Activated naive CD4-positive, alpha-beta T cell treated with Interleukin-2 at 50 U/mL for 16 hours (primary cell): Measurements from ENCODE around the gene PLXDC1.
"Not testable (repeated sequence)": the region's sequence is repeated elsewhere in the genome, so short reads cannot be mapped to it uniquely, and the experiment has no call there.

Experiments used
- DNase-seq: peaks from one replicate; pipeline ENCODE4 v3.0.0-alpha.2; 2020

PLXDC1 gene

DNA sequence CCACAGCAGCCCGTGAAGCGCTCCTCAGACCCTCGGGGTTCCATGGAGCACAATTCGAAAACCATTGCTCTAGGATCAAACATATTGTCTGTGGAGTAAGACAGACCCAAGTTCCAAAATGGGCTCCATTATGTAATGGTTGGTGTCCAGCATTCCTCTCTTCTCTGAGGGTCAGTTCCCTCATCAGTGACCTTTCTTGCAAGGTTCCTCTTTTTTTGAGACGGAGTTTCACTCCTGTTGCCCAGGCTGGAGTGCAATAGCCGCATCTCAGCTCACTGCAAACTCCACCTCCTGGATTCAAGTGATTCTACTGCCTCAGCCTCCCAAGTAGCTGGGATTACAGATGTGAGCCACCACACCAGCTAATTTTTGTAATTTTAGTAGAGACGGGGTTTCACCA lies 28.4 kb downstream of the PLXDC1 start:
- no peak for DNase-seq

DNA sequence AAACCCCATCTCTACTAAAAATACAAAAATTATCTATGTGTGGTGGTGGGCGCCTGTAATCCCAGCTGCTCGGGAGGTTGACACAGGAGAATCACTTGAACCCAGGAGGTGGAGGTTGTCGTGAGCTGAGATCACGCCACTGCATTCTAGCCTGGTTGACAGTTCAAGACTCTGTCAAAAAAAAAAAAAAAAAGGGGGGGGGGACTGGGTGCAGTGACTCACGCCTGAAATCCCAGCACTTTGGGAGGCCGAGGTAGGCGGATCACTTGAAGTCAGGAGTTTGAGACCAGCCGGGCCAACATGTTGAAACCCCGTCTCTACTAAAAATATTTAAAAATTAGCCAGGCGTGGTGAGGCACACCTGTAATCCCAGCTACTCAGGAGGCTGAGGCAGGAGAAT lies 29.5 kb downstream of the PLXDC1 start:
- not testable (repeated sequence) for DNase-seq

DNA sequence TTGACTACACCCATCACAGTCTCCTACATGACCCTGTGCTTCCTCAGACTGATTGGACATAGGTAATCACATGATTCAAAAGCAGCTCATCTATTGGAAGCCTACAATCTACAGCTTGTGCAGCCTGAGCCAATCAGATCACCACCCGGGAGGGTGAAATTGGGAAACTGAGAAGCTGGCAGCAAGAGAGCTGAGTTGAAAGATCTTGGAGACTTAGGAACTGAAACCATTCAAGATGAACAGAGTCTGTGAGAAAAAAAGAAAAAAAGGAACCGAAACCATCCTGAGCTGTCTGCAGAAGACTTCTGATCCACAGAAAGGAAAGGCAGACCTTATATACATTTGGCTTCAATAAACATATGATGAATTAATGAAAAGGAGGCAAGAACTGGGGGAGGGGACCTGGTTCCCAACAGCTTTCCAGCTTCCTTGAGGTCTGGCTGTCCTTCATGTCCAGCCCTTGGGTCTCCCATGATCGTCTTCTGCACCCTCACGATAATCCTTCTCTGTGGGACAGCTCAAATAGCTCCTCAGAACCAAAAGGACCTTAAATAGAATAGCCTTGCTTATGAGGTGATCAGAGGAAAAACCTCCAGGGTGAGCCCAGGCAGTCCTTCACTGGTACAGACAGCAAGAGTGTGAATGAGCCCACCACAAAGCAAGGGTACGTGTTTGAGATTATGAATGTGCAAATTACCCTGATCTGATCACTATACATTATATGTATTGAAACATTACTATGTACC lies 32.6 kb downstream of the PLXDC1 start:
- DNase-seq: no peak

DNA sequence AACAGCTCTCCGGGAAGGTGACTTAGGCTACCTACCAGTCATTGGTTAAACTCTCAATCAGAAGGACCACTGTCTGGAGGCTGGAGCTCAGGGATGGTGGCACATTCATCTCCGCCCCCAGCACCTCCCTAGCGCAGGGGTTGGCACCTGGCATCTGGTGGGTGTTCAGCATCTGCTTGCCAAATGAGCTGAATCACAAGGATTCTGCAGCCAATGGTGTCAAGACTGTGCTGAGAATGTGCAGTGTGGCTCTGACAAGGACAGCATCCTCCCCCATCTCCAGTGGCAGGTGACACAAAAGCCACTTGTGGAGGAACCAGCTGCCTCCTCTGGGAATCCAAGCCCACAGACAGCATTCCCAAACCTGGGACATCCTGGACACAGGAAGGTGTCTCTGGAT lies 35.2 kb downstream of the PLXDC1 start:
- DNase-seq: no peak

DNA sequence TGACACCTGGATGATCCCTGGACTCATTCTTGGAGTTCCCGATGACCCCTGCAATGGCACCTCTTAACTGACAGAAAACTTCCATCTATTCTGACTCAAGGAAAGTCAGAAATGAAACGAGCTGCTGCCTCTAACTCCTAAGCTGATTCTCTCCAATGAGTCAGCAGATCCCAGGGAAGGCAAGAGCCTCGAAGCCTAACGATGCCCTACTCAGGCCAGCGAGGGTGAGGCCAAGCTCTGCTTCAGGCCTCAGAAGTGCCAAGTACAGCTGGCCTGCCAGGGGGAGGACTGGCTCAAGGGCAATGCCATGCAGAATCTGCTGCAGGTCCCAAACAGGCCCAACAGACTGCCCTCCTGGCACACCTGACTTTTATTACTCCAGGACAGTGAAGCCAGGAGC lies 36.3 kb downstream of the PLXDC1 start:
- no peak for DNase-seq

DNA sequence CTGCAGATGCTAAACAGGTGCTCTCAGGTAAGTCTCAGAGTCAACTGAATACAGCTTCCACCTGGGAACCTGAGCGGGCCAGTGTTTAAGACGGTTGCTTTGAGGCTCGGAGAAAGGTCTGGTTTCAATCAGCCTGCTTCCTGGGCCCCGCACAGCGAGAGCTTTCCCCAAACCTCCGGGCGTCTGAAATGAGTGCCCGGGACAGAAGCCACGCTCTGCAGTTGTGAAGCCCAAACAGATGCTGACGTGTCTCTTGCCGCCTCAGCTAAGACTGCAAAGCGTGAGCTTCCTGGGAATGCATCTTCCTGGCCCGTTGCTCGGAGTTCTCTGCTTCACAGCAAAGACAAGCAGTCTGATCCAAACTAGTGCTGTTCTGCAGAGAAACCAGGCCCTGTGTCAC lies 36.7 kb downstream of the PLXDC1 start:
- no peak for DNase-seq

DNA sequence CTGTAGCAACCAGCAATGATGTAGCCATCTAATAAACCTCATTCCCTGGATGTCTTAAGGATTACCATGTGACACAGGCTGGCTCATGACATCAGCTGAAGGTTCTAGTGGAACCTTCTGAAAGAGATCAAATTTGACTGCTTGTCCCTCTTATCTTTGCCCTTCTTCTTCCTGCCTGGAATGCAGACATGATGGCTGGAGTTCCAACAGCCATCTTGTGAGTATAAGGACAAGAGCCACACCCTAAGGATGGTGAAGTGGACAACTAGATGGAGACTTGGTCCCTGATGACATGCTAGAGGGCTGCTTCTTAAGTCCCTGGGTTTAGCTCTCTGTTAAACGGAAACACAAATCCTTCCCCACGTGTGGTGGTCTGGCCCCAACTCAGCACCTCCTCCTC lies 37.6 kb downstream of the PLXDC1 start:
- DNase-seq: no peak

DNA sequence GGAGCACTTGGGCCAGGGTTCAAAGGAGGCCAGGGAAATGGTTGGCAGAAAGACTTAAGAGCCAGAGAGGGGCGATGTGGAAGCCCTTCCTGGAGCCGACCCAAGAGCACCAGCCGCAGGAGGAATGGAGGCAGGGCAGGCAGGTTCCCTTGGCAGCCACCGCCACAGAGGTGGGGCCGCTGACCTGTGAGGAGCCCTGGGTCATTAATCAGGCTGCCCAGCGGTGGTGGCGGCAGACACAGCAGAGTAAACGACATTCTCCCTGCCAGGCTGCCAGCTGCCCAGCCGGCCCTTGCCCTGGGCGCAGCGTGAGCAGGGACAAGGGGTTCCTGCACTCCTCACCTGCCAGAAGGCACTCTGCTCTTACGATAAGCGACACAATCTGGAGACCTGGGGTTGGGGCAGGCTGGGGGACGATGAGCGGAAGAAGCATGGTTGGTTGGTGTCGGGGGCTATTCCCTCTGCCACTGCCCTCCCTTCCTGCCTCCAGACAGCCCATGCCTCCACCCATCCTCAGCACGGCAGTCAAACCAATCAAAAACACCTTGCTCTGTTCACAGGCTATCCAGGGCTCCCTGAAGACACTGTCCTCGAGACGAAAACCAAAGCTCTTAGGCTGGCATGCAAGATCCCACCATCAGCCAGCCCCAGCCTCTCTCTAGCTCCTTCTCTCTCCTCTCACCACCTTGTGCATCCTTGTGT lies 40.9 kb downstream of the PLXDC1 start:
- DNase-seq: no peak

DNA sequence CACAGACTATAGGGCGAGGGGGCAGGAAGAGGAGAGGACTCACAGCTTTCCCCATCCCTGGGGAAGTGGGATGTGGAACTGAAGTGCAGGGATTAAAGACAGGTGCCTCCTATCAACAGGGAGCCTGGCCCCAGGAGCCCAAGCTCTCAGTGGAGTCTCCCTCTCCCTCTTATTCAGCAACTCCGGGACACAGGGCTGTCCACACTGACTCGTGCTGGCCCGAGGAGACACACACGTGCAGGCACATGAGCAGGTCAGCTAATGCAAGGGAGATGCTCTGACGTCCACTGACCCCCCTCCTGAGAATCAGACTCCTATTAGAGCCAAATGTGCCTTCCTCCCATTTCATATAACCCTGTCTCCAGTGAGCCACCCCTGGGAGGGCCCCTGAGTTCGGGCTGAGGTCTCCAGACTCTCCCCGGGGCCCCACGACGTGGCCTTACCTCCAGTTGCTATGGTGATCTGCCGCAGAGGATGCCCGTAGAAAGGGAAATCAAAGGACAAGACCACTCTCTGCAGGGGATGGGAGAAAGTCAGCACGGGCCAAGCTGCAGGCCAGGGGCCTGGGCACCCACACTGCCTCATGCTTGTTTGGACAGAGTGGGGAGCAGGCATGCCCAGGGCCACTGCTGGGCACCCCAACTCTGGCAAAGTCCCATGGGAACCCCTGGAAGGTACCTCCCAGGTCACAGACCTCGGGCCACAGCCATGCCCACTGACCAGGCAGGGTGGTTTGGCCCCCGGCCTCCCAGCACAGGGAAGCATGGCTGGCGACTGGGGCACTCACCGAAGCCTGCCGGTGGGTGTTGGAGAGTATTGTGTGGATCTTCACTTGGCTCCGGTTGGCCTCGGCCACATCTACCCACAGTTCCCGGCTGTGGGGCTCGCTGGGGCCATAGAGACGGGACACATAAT lies 42.7 kb downstream of the PLXDC1 start:
- DNase-seq: no peak

DNA sequence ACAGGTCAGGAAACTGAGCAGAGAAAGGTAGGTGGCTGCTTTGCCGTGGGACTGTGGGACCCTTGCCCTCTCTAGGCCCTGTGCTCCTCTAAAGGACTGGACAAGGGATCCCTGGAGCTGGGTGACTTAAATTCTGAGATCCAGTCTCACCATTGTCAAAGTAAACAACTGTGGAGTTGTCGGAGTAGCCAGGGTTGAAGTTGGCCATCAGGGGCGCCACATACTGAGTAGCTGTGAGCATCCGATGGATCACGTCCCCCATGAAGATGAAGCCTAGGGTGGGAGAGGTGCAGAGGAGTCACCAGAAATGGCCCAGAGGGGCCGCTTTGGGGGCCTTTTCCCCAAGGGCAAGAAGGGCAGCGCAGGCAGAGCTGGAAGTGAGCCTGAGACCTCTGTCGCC lies 43.5 kb downstream of the PLXDC1 start:
- DNase-seq: no peak

DNA sequence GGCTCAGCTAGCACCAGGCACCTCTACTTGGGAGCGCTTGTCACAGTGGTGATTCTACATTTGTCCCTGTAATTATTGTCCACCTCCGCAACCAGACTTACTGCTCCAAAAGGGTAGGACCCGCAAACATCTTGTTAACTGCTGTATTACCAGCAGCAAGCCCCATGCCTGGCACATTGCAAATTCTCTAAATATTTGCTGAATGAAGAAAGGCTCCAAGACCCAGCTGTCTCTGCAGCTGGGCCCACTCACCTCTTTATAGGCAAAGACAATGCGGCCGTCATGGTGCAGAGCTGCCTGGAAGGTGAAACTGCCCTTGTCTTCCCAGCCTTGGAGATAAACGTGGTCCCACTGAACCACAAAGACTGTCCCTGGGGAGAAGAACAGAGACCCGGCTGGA lies 44.3 kb downstream of the PLXDC1 start:
- DNase-seq: no peak

DNA sequence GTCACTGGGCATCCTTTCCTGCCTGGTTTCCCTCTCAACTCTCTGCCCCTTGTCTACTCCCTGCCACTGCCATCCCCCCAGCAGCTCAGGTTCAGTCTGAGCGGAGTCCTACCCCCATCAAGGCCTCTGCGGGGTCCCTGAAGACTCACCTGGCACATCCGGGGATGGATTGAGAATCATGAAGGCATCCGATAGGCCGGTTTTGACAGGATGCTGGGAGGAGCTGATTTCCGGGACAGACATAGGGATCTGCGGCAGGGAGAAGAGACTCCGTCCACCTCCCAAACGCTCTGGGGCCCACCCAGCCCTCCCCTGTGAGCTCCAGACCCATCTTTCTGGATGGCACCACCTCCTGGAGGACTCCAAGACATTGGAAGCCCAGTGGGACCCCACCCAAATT lies 45.7 kb downstream of the PLXDC1 start:
- DNase-seq: no peak

DNA sequence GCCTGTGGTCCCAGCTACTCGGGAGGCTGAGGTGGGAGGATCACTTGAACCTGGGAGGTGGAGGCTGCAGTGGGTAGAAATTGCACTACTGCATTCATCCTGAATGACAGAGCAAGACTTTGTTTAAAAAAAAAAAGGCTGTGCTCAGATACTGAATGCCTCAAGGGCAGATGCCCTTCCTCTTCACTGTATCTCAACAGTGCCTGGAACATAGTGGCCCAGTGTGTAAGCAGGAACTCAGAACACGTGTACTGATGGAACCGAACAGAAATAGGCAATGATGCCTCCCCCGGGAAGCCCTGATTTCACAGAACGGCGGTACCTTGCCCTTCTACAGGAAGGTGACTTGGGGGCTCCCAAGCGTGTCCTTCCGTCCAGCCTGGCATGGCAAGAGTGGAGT lies 46.8 kb downstream of the PLXDC1 start:
- no peak for DNase-seq

DNA sequence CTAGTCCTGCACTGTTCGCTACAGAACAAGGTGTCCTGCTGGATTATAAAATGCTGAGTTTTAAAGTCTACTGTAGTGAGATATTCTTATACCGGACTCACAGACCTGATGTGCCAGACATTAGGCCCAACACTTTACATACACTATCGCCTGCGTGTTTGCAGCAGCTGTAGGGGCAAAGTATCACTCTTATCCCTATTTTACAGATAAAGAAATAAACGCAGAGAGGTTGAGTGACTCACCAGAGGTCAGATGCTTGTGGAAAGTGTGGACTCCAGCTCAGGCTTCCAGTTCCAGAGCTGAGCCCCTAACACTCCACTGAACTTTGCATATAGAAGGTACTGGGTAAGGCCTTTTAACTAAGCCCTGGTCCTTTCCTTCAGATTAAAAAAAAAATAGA lies 47.4 kb downstream of the PLXDC1 start:
- DNase-seq: no peak

DNA sequence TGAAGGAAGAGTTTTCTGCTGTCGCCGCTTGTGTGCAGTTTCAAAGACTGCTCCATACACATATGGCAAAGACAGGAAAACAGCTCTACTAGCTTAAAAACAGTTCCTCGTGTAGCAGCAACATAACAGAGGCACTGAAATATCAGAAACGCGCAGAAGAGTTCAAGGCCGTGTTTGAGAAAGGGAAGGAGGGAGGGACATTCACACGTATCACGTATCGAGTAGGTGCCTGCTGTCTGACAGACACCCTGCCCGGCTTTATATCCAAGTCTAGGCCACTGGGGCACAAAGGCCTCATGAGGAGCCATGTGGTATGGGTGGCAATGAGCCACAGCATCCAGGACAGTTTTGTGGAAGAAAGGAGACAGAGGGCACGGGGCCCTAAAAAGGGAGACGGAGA lies 50.3 kb downstream of the PLXDC1 start:
- DNase-seq: no peak

DNA sequence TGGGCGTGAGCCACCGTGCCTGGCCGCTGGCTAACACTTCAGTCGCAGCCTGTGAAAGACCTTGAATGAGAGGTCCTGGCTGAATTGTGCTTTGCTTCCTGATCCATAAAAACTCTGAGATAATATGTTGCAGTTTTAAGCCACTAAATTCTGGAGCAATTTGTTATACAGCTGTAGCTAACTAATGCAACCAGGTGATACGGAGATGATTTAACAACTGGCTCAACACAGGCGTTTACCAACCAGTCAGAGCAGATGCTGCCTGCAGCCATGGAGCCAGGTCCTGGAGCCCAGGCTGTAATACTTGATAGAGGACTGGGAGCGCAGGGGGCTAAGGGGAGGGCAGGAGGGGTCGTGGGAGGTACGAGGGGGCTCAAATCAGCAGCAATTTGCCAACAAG lies 50.9 kb downstream of the PLXDC1 start:
- no peak for DNase-seq

DNA sequence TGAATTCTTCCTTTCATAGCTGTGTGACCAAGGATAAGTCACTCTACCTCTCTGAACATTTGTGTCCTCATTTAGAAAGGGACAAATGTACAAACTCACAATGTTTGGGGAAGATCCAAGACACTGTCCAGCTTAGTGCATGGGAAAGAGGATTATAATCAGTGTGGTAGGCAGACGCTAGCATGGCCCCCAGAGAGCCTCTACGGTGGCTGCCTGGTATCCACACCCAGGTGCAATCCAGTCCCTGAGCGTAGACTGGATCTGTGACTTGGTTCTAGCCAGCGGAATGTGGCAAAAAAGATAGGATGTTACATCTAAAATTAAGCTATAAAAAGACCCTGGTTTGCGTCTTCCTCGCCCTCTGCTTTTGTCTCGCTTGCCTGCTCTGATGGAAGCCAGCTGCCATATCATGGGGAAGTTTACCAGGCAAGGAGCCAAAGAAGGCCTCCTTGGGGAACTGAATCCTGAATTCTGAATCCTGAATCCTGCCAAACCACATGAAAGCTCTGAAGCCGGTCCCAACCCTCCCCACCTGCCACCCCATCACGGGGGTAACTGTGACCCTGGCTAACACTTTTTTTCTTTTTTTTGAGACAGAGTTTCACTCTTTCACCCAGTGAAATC lies 51.7 kb downstream of the PLXDC1 start:
- DNase-seq: no peak

DNA sequence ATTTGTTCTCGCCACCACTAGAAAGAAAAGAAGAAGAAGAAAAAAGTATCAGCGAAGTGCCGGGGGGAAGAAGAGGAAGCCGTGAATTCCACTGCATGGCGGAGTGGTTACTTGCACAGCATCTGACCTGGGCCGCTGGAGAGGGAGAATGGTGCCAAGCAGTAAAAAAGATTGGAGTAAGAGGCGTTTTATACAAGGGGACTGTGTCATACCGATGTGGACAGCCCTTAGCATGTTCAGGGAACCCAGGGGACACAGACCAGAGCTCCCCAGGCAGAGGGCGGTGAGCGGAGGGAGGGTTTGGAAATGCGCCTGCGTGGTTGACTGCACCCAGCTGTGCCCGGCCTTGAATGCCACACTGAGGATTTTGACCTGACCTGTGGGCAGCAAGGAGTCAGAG lies 52.8 kb downstream of the PLXDC1 start:
- no peak for DNase-seq

DNA sequence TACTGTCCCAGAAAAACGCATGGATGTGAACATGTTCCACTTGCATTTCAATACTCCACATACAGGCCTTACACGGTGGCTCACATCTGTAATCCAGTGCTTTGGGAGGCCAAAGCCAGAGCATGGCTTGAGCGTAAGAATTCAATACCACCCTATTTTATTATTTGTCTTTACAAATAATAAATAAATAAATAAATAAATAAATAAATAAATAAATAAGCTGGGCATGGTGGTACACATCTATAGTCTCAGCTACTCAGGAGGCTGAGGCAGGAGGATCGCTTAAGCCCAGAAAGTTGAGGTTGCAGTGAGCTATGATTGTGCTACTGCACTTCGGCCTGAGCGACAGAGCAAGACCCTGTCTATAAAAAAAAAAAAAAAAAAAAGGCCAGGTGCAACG lies 53.9 kb downstream of the PLXDC1 start:
- no peak for DNase-seq

DNA sequence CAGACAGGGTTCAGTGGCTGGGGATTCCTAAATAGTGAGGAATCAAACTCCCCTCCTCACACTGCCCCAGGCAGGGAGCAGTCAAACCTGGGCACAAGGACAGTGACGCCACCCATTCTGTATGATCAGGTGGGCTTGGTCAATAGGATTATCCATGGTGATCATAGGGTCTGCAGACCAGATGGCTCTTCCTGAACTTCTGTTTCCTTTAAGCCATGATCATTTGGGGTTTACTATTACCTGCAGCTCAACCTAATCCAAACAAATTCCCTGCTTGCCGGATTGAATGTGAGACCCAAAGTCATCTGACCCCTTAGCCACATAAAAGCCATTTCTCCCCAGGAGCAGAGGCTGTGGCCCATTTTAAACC lies 54.3 kb downstream of the PLXDC1 start:
- DNase-seq: no peak

DNA sequence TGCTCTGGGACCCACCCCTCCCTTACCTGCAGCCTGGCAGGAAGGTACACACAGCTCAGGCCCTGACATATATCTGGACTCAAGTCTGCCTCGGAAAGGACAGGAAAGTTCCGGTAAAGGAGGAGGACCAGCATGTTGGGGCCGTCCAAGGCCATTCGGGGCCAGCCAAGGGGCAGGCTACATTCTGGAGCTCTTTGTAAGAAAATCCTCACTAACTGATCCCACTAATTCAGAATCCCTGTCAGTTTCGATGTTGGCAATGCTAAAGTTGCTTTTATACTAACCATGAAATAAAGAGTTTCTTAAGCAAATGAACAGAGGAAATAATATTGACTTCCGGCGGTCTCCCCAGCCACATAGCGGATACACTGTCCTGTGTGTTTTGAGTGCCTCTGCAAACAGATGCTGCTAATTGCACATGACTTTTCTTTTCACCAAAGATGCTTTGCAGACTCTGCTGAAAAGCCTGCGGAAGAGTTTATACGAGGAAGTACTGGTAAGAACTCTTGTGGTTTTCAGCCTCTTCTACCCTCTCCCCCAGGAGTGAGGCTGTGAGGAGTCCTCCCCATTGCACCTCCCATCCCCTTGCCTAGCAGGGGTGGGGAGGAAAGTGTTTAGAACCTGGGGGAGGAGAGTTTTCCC lies 54.8 kb downstream of the PLXDC1 start:
- peak; percentile 12 for DNase-seq

DNA sequence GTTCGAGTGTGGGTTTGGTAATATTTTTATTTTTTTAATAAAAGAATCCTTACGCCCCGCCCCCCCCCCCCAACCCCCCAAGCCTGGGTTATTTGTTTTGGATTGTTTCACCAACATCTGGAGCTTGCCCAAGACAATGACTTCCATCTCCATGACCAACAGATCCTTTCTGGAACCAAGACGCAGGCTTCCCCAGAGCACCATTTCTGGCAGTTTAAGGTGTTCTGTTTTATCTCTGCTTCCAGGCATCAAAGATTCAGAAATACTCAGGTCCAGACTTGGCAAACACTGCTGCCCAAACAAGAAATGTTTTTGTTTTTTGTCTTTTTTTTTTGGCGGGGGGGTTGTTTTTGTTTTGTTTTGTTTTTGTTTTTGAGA lies 56.1 kb downstream of the PLXDC1 start:
- DNase-seq: no peak
